OCI-LY7 (cell line): ENCODE measurements around the gene FOXP1.

Source experiments
- CTCF ChIP-seq: fragments of 200-600 bp; sonication (generic); conservative IDR thresholded peaks from 2 replicates; pipeline ENCODE4 v1.5.1; 2014; ENCODE audit warnings: mild to moderate bottlenecking, antibody characterized with exemption, low read length, moderate library complexity, mixed read lengths
- EZH2phosphoT487 ChIP-seq: fragments of 200-600 bp; sonication (generic); IDR thresholded peaks from 2 replicates; pipeline ENCODE4 v1.6.1; 2018; ENCODE audit warnings: low read depth, borderline replicate concordance, mild to moderate bottlenecking, mixed run types, antibody characterized with exemption, low read length, moderate library complexity, mixed read lengths

- TF ChIP-seq CTCF = no peak
- no peak for TF ChIP-seq EZH2phosphoT487
Measured at GRCh38 chr3:70989174-70989573, 594.4 kb downstream of the FOXP1 start.
